Measurements from ENCODE around the gene ELAPOR1.

DNA sequence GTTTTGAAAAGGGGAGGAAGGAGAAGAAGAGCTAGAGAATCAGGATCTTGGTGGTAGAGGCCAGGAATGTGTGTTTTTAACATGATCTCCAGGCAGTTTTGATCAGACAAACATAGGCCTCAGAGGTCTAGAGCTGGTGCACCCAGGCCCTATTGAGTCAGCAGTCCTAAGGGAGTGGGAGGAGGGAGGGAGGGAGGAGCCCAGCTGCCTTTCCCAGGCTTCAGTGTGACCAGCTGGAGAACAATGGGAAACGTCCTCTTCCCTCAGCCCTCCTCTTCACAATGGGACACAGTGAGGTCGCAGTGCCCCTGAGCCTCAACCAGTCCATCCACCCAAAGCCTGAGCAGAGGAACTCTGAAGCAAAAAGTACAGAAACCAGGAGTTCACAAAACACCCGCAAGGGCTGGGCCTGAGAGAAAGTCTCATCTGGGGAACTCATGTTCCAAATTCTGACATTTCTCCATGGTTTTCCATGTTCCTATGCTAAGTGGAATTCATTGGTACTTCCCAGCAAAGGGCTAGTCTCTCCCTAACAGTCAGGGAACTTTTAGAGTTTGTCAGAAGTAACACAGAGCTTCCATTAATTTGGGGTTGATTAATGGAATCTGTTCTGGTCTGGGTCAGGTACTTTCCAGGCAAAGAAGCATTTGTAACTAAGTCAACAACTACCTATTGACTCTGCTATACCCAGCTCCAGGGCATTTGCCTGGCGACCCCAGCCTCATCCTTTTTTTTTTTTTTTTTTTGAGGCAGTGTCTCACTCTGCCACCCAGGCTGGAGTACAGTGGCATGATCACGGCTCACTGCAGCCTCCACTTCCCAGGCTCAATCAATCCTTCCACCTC lies 37.5 kb downstream of the ELAPOR1 start:
- TF ChIP-seq, protein P1, sequence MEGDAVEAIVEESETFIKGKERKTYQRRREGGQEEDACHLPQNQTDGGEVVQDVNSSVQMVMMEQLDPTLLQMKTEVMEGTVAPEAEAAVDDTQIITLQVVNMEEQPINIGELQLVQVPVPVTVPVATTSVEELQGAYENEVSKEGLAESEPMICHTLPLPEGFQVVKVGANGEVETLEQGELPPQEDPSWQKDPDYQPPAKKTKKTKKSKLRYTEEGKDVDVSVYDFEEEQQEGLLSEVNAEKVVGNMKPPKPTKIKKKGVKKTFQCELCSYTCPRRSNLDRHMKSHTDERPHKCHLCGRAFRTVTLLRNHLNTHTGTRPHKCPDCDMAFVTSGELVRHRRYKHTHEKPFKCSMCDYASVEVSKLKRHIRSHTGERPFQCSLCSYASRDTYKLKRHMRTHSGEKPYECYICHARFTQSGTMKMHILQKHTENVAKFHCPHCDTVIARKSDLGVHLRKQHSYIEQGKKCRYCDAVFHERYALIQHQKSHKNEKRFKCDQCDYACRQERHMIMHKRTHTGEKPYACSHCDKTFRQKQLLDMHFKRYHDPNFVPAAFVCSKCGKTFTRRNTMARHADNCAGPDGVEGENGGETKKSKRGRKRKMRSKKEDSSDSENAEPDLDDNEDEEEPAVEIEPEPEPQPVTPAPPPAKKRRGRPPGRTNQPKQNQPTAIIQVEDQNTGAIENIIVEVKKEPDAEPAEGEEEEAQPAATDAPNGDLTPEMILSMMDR (IDR thresholded peaks at IDR 0.05; ENCODE audit: extremely low read depth in 1 of 2, insufficient read depth in 1 of 2, low read depth in 1 of 2, low read length in 2 of 2), result no peak
- TF ChIP-seq EZH2 (IDR thresholded peaks at IDR 0.05; ENCODE audit: borderline replicate concordance, low read depth, low read length, severe bottlenecking), result no peak
- no peak for TF ChIP-seq POLR2A (IDR thresholded peaks at IDR 0.05; ENCODE audit: low read depth, low read length)
